HG02588 (cell line): ENCODE measurements around the gene TAOK3.
"Not testable (repeated sequence)": the region's sequence is repeated elsewhere in the genome, so short reads cannot be mapped to it uniquely, and the experiment has no call there.

ENCODE experiments used
- ATAC-seq: cut with Tn5 transposase; IDR thresholded peaks from one replicate; pipeline ENCODE4 v1.9.1; 2021; ENCODE audit warnings: mild to moderate bottlenecking, moderate library complexity; ENCODE audit not compliant: unreplicated experiment

TAOK3 gene

GRCh38 chr12:118372541-118373495 is at the start of gene TAOK3:
Gene TAOK3 (minus strand): TSS chr12:118372907. CDS start chr12:118255567, 117,340 bp downstream.
- ATAC-seq = peak; percentile 76

GRCh38 chr12:118420673-118421072 is 48.0 kb upstream of the TAOK3 start:
- ATAC-seq = no peak

- ATAC-seq = no peak
Observed at GRCh38 chr12:118418385-118419057, 45.8 kb upstream of the TAOK3 start.

GRCh38 chr12:118417942-118418341 is 45.2 kb upstream of the TAOK3 start:
- ATAC-seq = no peak

GRCh38 chr12:118409834-118410233 is 37.1 kb upstream of the TAOK3 start:
- no peak for ATAC-seq

GRCh38 chr12:118408241-118408640 is 35.5 kb upstream of the TAOK3 start:
- not testable (repeated sequence) for ATAC-seq

- no peak for ATAC-seq
Observed at GRCh38 chr12:118404876-118405521, 32.3 kb upstream of the TAOK3 start.

GRCh38 chr12:118402251-118402650 is 29.5 kb upstream of the TAOK3 start:
- ATAC-seq = no peak

- ATAC-seq = no peak
Observed at GRCh38 chr12:118398940-118399339, 26.2 kb upstream of the TAOK3 start.

GRCh38 chr12:118398524-118398923 is 25.8 kb upstream of the TAOK3 start:
- no peak for ATAC-seq

- no peak for ATAC-seq
Observed at GRCh38 chr12:118397708-118398440, 25.2 kb upstream of the TAOK3 start.

- no peak for ATAC-seq
Observed at GRCh38 chr12:118391836-118392235, 19.1 kb upstream of the TAOK3 start.

- ATAC-seq = no peak
Observed at GRCh38 chr12:118391424-118391823, 18.7 kb upstream of the TAOK3 start.

GRCh38 chr12:118377884-118378470 is 5.3 kb upstream of the TAOK3 start:
- no peak for ATAC-seq

GRCh38 chr12:118377021-118377883 is 4.5 kb upstream of the TAOK3 start:
- no peak for ATAC-seq

- ATAC-seq = no peak
Observed at GRCh38 chr12:118376089-118377020, 3.6 kb upstream of the TAOK3 start, which contains the start of gene SUDS3. Gene SUDS3 (plus strand): TSS chr12:118376555. CDS start chr12:118376692, 137 bp downstream.

- ATAC-seq = no peak
Observed at GRCh38 chr12:118375348-118375747, 2.6 kb upstream of the TAOK3 start.

- no peak for ATAC-seq
Observed at GRCh38 chr12:118374909-118375308, 2.2 kb upstream of the TAOK3 start.
